Ovary (tissue), 9 donors: ENCODE results near the gene C3orf20. TPM values are rescaled to one million over a fixed set of nuclear protein-coding genes. Genes with fewer than 3 reads are reported as not detected.
"Not testable (repeated sequence)": the region's sequence is repeated elsewhere in the genome, so short reads cannot be mapped to it uniquely, and the experiment has no call there.

Experiments
- DNase-seq, 5 donors: peaks; one replicate each; pipeline ENCODE4 v3.0.0-alpha.2; 2019 to 2020
- H3K27ac ChIP-seq, 2 donors: fragments of 200-600 bp; one replicate each; pipeline versions ENCODE4 v1.5.1 to v1.8.0; 2019 to 2022
- H3K27me3 ChIP-seq: fragments of 200-600 bp; one replicate; pipeline ENCODE4 v1.8.0; 2022
- H3K36me3 ChIP-seq: fragments of 200-600 bp; sonication (generic); one replicate; pipeline ENCODE4 v1.5.1; 2019
- H3K4me1 ChIP-seq: one replicate; pipeline ENCODE4 v1.8.1; 2013; ENCODE audit warnings: mild to moderate bottlenecking, moderate library complexity; ENCODE audit not compliant: insufficient read depth
- H3K4me3 ChIP-seq: fragments of 200-600 bp; sonication (generic); one replicate; pipeline ENCODE4 v1.5.1; 2017
- H3K9me3 ChIP-seq, 2 donors: fragments of 200-600 bp in 1 of 2; sonication (generic) in 1 of 2; one replicate each; pipeline versions ENCODE4 v1.5.1 to v1.8.1; 2013 to 2019; ENCODE audit warnings: mild to moderate bottlenecking in 1 of 2, moderate library complexity in 1 of 2
- CTCF ChIP-seq, 3 donors: fragments of 450-650 bp in 2 of 3; fragments of 200-600 bp in 1 of 3; IDR thresholded peaks; one replicate each; pipeline versions ENCODE4 v1.5.1 to v1.8.0; 2016 to 2022; ENCODE audit warnings: antibody characterized with exemption in 3 of 3, mild to moderate bottlenecking in 1 of 3
- EP300 ChIP-seq: sonication (generic); formaldehyde crosslinking; IDR thresholded peaks from one replicate; pipeline ENCODE4 v1.6.1; 2017; ENCODE audit warnings: antibody characterized with exemption
- POLR2A ChIP-seq: fragments of 450-650 bp; IDR thresholded peaks from one replicate; pipeline ENCODE4 v1.6.1; 2017; ENCODE audit warnings: antibody characterized with exemption, mild to moderate bottlenecking, moderate library complexity
- WGBS, 3 donors: extraction: QIAGEN DNeasy Blood & Tissue Kit in 1 of 3; methylation state at CpG; one replicate each; pipeline versions ENCODE4 v1.1.5 to v1.1.7; 2013 to 2017; 5-methylcytosine and 5-hydroxymethylcytosine counted together
- intact Hi-C, 4 donors: fragments of 100-400 bp; cut with DNase I; formaldehyde crosslinking; loops; one replicate each; pipeline versions ENCODE4 v1.11.0 to v1.15.1; 2022 to 2023
- polyA plus RNA-seq, 2 donors: library from polyadenylated mRNA; stranded (reverse); fragments of 200-250 nt in 1 of 2; fragments of 350-450 nt in 1 of 2; fragmentation: Illumina TruSeq in 1 of 2; extraction: RNeasy Lipid Tissue Mini Kit (QIAGEN cat#74804) in 1 of 2; gene quantifications; one replicate each; pipeline ENCODE4 v1.2.3, GENCODE V29; 2013 to 2014
- total RNA-seq, 7 donors: library from RNA; depleted of rRNA in 2 of 7; stranded (reverse); fragments of >200 nt in 2 of 7; fragmentation: NEBNext Ultra II Directional in 3 of 7; extraction: Animal tissue kit (Norgen Biotek cat#: 25700) in 3 of 7; gene quantifications; one replicate each; pipeline versions ENCODE4 v1.1.0 to v1.2.4, GENCODE V29; 2016 to 2023
- donor health status: DM: no; HTN: no; CAD: no; lungs with moderate emphysema.
- donor health status: DM: no; HTN: no; CAD: no.
- donor health status: Bipolar disorder and iron deficiency.
- donor health status: DM: yes; HTN: yes; CAD: no.
- donor health status: DM: no; HTN: no; CAD: no.
- donor health status: DM: yes; HTN: yes; CAD: no.

Gene C3orf20
- total and polyA plus RNA-seq, 9 donors = 0.08 to 0.17 (median 0.11) TPM; not detected in 3

GRCh38 chr3:14647976-14648955 lies 26.7 kb upstream of the C3orf20 start:
- no peak for DNase-seq
- H3K27me3 ChIP-seq = no peaks in the 10 kb centered on the region
- H3K4me3 ChIP-seq = no peak overlapping the region
- H3K4me1 ChIP-seq = no peaks in the 10 kb centered on the region
- 62 to 74% (median 67%) methylated on average over 19 of the region's 19 CpGs for WGBS, 3 donors
- TF ChIP-seq EP300 (no peak), CTCF (IDR thresholded peaks at IDR 0.05) (no peak), POLR2A (no peak)
- no peaks in the 10 kb centered on the region for H3K36me3 ChIP-seq
- intact Hi-C loops = no loop called here
- no peak overlapping the region for H3K27ac ChIP-seq
- no peaks in the 10 kb centered on the region for H3K9me3 ChIP-seq

- H3K4me1 ChIP-seq = no peaks in the 10 kb centered on the region
- no peaks in the 10 kb centered on the region for H3K27me3 ChIP-seq
- no peaks in the 10 kb centered on the region for H3K36me3 ChIP-seq
- intact Hi-C loops = no loop called here
- no peaks in the 10 kb centered on the region for H3K9me3 ChIP-seq
- WGBS, 3 donors = 93 to 96% (median 94%) methylated on average over 2 of the region's 2 CpGs
- TF ChIP-seq POLR2A (no peak), EP300 (no peak), CTCF (IDR thresholded peaks at IDR 0.05) (no peak)
- DNase-seq = no peak
- no peak overlapping the region for H3K27ac ChIP-seq
- H3K4me3 ChIP-seq = no peak overlapping the region
These were observed 25.5 kb upstream of the C3orf20 start for GRCh38 chr3:14649466-14649865.

GRCh38 chr3:14650193-14650592 lies 24.7 kb upstream of the C3orf20 start:
- no peaks in the 10 kb centered on the region for H3K9me3 ChIP-seq
- WGBS, 3 donors = 92 to 93% (median 93%) methylated on average over 4 of the region's 4 CpGs
- no peak for DNase-seq
- no peaks in the 10 kb centered on the region for H3K4me1 ChIP-seq
- no peaks in the 10 kb centered on the region for H3K27me3 ChIP-seq
- no peaks in the 10 kb centered on the region for H3K36me3 ChIP-seq
- intact Hi-C loops = no loop called here
- TF ChIP-seq POLR2A (no peak), CTCF (IDR thresholded peaks at IDR 0.05) (no peak), EP300 (no peak)
- no peak overlapping the region for H3K27ac ChIP-seq
- H3K4me3 ChIP-seq = no peak overlapping the region

GRCh38 chr3:14651440-14652251 lies 23.3 kb upstream of the C3orf20 start, which contains the start of gene CCDC174:
Gene CCDC174, plus strand, starts transcription at chr3:14651762. Its CDS starts 75 bp downstream, at chr3:14651837.
- H3K27ac ChIP-seq = peak within 1 kb of the TSS; percentile 19 to 78
- no peaks in the 10 kb centered on the region for H3K4me1 ChIP-seq
- 0 to 1% (median 1%) methylated on average over 47 of the region's 47 CpGs for WGBS, 3 donors
- no peaks in the 10 kb centered on the region for H3K9me3 ChIP-seq
- intact Hi-C loops = no loop called here
- H3K27me3 ChIP-seq = no peaks in the 10 kb centered on the region
- no peaks in the 10 kb centered on the region for H3K36me3 ChIP-seq
- DNase-seq = peak; percentile 90 to 97 (median 94)
- no peak for TF ChIP-seq CTCF (IDR thresholded peaks at IDR 0.05)
- no peak for TF ChIP-seq EP300
- TF ChIP-seq POLR2A = peak; percentile 65
- H3K4me3 ChIP-seq = peak within 1 kb of the TSS; percentile 68

GRCh38 chr3:14652360-14652907 lies 22.5 kb upstream of the C3orf20 start:
- H3K36me3 ChIP-seq, DNase-seq, H3K9me3 ChIP-seq, H3K27me3 ChIP-seq, H3K4me1 ChIP-seq, intact Hi-C loops: not testable (repeated sequence)
- peak overlapping the region; percentile 19 to 78 for H3K27ac ChIP-seq
- WGBS, 3 donors = 78 to 86% (median 82%) methylated on average over 21 of the region's 21 CpGs
- peak overlapping the region; percentile 68 for H3K4me3 ChIP-seq
